Lower lobe of right lung (tissue), 2 donors: Measurements from ENCODE around the gene SEMA3G. TPM values are rescaled to one million over a fixed set of nuclear protein-coding genes. Genes with fewer than 3 reads are reported as not detected.

Source experiments
- ATAC-seq, 2 donors: fragments of 200-7000 bp; cut with Tn5 transposase; one replicate each; pipeline ENCODE4 v1.9.1; 2020 to 2022; ENCODE audit warnings: mild to moderate bottlenecking in 2 of 2, moderate library complexity in 2 of 2
- DNase-seq: peaks from one replicate; pipeline ENCODE4 v3.0.0-alpha.2; 2020
- H3K27ac ChIP-seq: fragments of 200-600 bp; one replicate; pipeline ENCODE4 v1.8.0; 2022
- H3K27me3 ChIP-seq: fragments of 200-600 bp; one replicate; pipeline ENCODE4 v1.8.0; 2022; ENCODE audit warnings: low read depth
- H3K36me3 ChIP-seq: fragments of 200-600 bp; one replicate; pipeline ENCODE4 v1.8.0; 2022; ENCODE audit warnings: mild to moderate bottlenecking
- H3K4me1 ChIP-seq: fragments of 200-600 bp; one replicate; pipeline ENCODE4 v1.8.0; 2022
- H3K4me3 ChIP-seq: fragments of 200-600 bp; one replicate; pipeline ENCODE4 v1.8.0; 2022; ENCODE audit warnings: mild to moderate bottlenecking
- H3K9me3 ChIP-seq: fragments of 200-600 bp; one replicate; pipeline ENCODE4 v1.8.0; 2022
- CTCF ChIP-seq: fragments of 200-600 bp; IDR thresholded peaks from one replicate; pipeline ENCODE4 v1.8.0; 2022; ENCODE audit warnings: antibody characterized with exemption, mild to moderate bottlenecking
- intact Hi-C: fragments of 100-400 bp; cut with DNase I; formaldehyde crosslinking; loops from one replicate; pipeline ENCODE4 v1.11.0; 2022
- total RNA-seq: library from RNA; stranded (reverse); fragmentation: NEBNext Ultra II Directional; extraction: Animal tissue kit (Norgen Biotek cat#: 25700); gene quantifications from one replicate; pipeline ENCODE4 v1.2.1, GENCODE V29; 2021
- donor health status: DM: no; HTN: yes; CAD: no; lungs with severe emphysema.

Gene SEMA3G
- total RNA-seq, 1 donor from 2014 or later: 23.6 TPM

DNA sequence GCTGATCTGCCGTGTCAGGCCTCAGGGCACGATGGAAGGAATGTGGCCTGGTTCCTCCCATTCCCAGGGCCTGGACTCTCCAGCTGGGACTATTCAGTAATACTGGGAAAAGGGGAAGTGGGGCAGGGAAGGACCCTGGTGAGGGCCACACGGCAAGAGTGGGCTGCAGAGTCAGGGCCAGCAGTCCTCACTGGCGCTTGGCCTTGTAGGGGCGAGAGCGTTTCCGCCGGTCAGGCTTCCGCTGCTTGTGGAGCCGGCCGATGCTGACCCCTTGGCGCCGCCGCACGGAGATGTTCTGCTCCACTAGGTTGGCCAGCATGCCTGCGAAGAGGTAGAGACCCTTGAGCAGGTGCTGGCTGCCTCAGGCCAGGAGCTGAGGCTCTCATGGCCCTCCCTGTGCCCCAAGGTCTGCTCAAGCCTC, 42.8 kb downstream of the SEMA3G start:
- ATAC-seq (no peak), DNase-seq (peak; percentile 36)
- no peaks in the 10 kb centered on the region for H3K4me1 ChIP-seq
- no peaks in the 10 kb centered on the region for H3K9me3 ChIP-seq
- intact Hi-C loops: no loop called here
- H3K27me3 ChIP-seq: no peaks in the 10 kb centered on the region
- H3K27ac ChIP-seq: no peak overlapping the region
- H3K36me3 ChIP-seq: peaks cover 91% of the 10 kb centered on the region
- TF ChIP-seq CTCF: no peak
- no peak overlapping the region for H3K4me3 ChIP-seq

GRCh38 chr3:52401551-52401950, 43.4 kb downstream of the SEMA3G start:
- H3K27ac ChIP-seq: no peak overlapping the region
- no peak for TF ChIP-seq CTCF
- DNase-seq (peak; percentile 21), ATAC-seq (no peak)
- no peaks in the 10 kb centered on the region for H3K4me1 ChIP-seq
- no peaks in the 10 kb centered on the region for H3K9me3 ChIP-seq
- intact Hi-C loops: no loop called here
- H3K36me3 ChIP-seq: peaks cover 87% of the 10 kb centered on the region
- no peak overlapping the region for H3K4me3 ChIP-seq
- H3K27me3 ChIP-seq: no peaks in the 10 kb centered on the region

DNA sequence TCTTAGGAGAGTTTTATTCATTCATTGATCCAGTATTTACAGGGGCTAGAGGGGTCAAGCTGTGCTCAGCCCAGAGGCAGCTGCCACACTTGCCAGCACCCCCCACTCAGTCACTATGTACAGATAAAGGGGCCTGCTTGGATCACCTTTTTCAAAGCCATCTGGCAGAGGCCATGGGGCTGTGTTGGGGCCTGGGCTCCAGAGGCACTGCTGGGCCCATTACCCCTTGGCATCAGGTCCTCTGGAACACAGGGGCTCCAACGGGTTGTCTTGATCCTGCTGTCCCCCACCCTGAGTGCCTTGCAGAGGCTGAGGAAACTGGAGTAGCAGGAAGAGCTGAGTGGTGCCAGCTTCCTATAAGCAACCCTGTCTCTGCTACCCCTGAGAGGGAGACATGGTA, 43.9 kb downstream of the SEMA3G start:
- TF ChIP-seq CTCF: no peak
- ATAC-seq: no peak
- no peaks in the 10 kb centered on the region for H3K4me1 ChIP-seq
- no peaks in the 10 kb centered on the region for H3K27me3 ChIP-seq
- no peaks in the 10 kb centered on the region for H3K9me3 ChIP-seq
- intact Hi-C loops: no loop called here
- H3K36me3 ChIP-seq: peaks cover 86% of the 10 kb centered on the region
- DNase-seq: peak; percentile 18
- no peak overlapping the region for H3K27ac ChIP-seq
- no peak overlapping the region for H3K4me3 ChIP-seq

- no peak for ATAC-seq
- Histone ChIP-seq H3K4me3 (no peak overlapping the region), H3K27ac (no peak overlapping the region), H3K27me3 (no peaks in the 10 kb centered on the region), H3K36me3 (peaks cover 79% of the 10 kb centered on the region), H3K9me3 (no peaks in the 10 kb centered on the region), H3K4me1 (no peaks in the 10 kb centered on the region)
- intact Hi-C loops: no loop called here
- no peak for TF ChIP-seq CTCF
- DNase-seq: peak; percentile 38
These were observed 44.6 kb downstream of the SEMA3G start for GRCh38 chr3:52400275-52400793.

GRCh38 chr3:52399593-52399992, 45.3 kb downstream of the SEMA3G start:
- TF ChIP-seq CTCF: no peak
- intact Hi-C loops: no loop called here
- no peak overlapping the region for H3K27ac ChIP-seq
- no peak overlapping the region for H3K4me3 ChIP-seq
- H3K9me3 ChIP-seq: no peaks in the 10 kb centered on the region
- H3K36me3 ChIP-seq: peaks cover 72% of the 10 kb centered on the region
- no peaks in the 10 kb centered on the region for H3K4me1 ChIP-seq
- no peak for ATAC-seq
- peak; percentile 30 for DNase-seq
- H3K27me3 ChIP-seq: no peaks in the 10 kb centered on the region

GRCh38 chr3:52399131-52399530, 45.8 kb downstream of the SEMA3G start:
- Histone ChIP-seq H3K27me3 (no peaks in the 10 kb centered on the region), H3K4me1 (no peaks in the 10 kb centered on the region), H3K27ac (no peak overlapping the region), H3K36me3 (peaks cover 67% of the 10 kb centered on the region), H3K4me3 (no peak overlapping the region), H3K9me3 (no peaks in the 10 kb centered on the region)
- DNase-seq (peak; percentile 20), ATAC-seq (no peak)
- TF ChIP-seq CTCF: no peak
- intact Hi-C loops: no loop called here
